Body of pancreas (tissue), 4 donors: Measurements from ENCODE around the gene KLRB1. TPM values are rescaled to one million over a fixed set of nuclear protein-coding genes. Genes with fewer than 3 reads are reported as not detected.

Experiments used
- ATAC-seq: fragments of 150-250 bp; one replicate; pipeline ENCODE4 v1.9.1; 2016
- DNase-seq, 4 donors: peaks; one replicate each; pipeline ENCODE4 v3.0.0-alpha.2; 2019
- H3K27ac ChIP-seq, 4 donors: fragments of 200-600 bp; sonication (generic); 1 replicate in 3 of 4; 2 replicates in 1 of 4; pipeline versions ENCODE4 v1.5.1 to v1.6.1; 2016 to 2019; ENCODE audit warnings: mild to moderate bottlenecking in 1 of 4, mixed read lengths in 1 of 4, moderate library complexity in 1 of 4
- H3K27me3 ChIP-seq, 2 donors: fragments of 200-600 bp; sonication (generic); one replicate each; pipeline ENCODE4 v1.6.0; 2016; ENCODE audit warnings: mild to moderate bottlenecking in 1 of 2
- H3K36me3 ChIP-seq, 2 donors: fragments of 200-600 bp; sonication (generic); replicated peaks in 1 of 2; 2 replicates each; pipeline ENCODE4 v1.5.1; 2016; ENCODE audit warnings: low read depth in 2 of 2; ENCODE audit not compliant: insufficient read depth in 1 of 2
- H3K4me1 ChIP-seq: fragments of 200-600 bp; sonication (generic); one replicate; pipeline ENCODE4 v1.6.0; 2016
- H3K4me3 ChIP-seq, 2 donors: fragments of 200-600 bp; sonication (generic); 1 replicate in 1 of 2; 2 replicates in 1 of 2; pipeline ENCODE4 v1.5.1; 2016 to 2019
- H3K9me3 ChIP-seq, 3 donors: fragments of 200-600 bp; sonication (generic); 1 replicate in 2 of 3; 2 replicates in 1 of 3; pipeline ENCODE4 v1.5.1; 2016
- POLR2A ChIP-seq, 3 donors: fragments of 450-650 bp; IDR thresholded peaks; one replicate each; pipeline ENCODE4 v1.6.1; 2016; ENCODE audit warnings: antibody characterized with exemption in 3 of 3, mild to moderate bottlenecking in 2 of 3
- WGBS, 2 donors: methylation state at CpG; one replicate each; pipeline ENCODE4 v1.1.5; 2017; 5-methylcytosine and 5-hydroxymethylcytosine counted together
- intact Hi-C: fragments of 100-400 bp; cut with DNase I; formaldehyde crosslinking; loops from one replicate; pipeline ENCODE4 v1.15.1; 2023
- total RNA-seq, 2 donors: library from RNA; depleted of rRNA; stranded (reverse); fragments of >200 nt; gene quantifications; one replicate each; pipeline ENCODE4 v1.1.0, GENCODE V29; 2016
- TF ChIP-seq, protein P1 (sequence below), 7 experiments: fragments of 450-650 bp in 4 of 7; fragments of 200-600 bp in 3 of 7; sonication (generic) in 3 of 7; IDR thresholded peaks; one replicate each; pipeline ENCODE4 v1.5.1; 2016 to 2019; ENCODE audit warnings: antibody characterized with exemption in 7 of 7

Gene KLRB1
- total RNA-seq, 2 donors from 2014 or later = 0.26 TPM; not detected in 1

DNA sequence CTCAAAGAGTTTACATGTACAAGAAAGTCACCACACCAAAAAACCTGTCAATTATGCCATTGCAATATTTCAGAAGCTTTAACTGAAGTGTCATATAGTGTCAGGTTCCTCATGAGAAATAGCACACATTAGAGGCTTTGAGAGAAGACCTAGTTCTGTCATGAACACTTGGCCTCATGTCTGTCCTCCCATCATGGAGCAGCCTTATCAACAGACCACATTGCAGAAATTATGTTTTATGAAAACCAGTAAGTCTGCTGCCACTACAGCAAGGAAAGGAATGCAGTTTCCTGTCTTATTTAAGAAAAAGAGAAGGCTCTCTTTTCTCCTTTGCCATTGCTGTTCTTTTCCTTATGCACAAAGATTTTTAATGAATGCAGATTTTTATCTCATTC is 35.5 kb upstream of the KLRB1 start:
- Histone ChIP-seq H3K27ac (no peak overlapping the region), H3K4me1 (no peaks in the 10 kb centered on the region), H3K27me3 (no peaks in the 10 kb centered on the region), H3K9me3 (no peaks in the 10 kb centered on the region), H3K36me3 (no peaks in the 10 kb centered on the region), H3K4me3 (no peak overlapping the region)
- DNase-seq = no peak
- TF ChIP-seq, protein P1, sequence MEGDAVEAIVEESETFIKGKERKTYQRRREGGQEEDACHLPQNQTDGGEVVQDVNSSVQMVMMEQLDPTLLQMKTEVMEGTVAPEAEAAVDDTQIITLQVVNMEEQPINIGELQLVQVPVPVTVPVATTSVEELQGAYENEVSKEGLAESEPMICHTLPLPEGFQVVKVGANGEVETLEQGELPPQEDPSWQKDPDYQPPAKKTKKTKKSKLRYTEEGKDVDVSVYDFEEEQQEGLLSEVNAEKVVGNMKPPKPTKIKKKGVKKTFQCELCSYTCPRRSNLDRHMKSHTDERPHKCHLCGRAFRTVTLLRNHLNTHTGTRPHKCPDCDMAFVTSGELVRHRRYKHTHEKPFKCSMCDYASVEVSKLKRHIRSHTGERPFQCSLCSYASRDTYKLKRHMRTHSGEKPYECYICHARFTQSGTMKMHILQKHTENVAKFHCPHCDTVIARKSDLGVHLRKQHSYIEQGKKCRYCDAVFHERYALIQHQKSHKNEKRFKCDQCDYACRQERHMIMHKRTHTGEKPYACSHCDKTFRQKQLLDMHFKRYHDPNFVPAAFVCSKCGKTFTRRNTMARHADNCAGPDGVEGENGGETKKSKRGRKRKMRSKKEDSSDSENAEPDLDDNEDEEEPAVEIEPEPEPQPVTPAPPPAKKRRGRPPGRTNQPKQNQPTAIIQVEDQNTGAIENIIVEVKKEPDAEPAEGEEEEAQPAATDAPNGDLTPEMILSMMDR (IDR thresholded peaks at IDR 0.05) = no peak
- TF ChIP-seq POLR2A (IDR thresholded peaks at IDR 0.05) = no peak
- ATAC-seq = no peak
- intact Hi-C loops = no loop called here

DNA sequence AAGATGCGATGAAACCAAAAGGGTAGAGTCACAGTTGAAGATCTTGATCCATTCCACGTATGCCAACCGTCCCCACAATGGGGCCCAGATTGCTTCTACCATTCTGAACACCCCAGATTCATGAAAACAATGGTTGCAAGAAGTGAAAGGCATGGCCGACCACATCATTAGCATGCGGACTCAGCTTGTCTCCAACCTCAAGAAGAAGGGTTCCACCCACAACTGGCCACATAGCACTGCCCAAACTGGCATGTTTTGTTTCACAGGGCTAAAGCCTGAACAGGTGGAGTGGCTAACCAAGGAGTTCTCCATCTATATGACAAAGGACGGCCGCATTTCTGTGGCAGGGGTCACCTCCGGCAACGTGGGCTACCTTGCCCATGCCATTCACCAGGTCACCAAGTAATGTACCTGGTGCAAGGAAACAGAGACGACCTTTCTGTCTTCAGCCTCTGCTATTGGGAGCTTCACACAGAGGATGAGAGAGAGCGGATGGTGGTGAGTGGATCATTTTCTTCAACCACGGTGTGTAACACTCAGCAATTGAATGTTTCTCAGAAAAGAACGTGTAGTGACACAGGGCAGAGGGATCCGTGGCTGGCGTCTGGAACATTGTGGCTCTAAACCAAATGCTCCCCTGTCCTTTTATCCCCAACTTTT is 35.0 kb upstream of the KLRB1 start:
- ATAC-seq (no peak), DNase-seq (no peak)
- 77 to 92% methylated on average over 13 to 15 of the region's 15 CpGs for WGBS, 2 donors
- Histone ChIP-seq H3K9me3 (no peaks in the 10 kb centered on the region), H3K27ac (no peak overlapping the region), H3K27me3 (no peaks in the 10 kb centered on the region), H3K4me3 (no peak overlapping the region), H3K36me3 (no peaks in the 10 kb centered on the region), H3K4me1 (no peaks in the 10 kb centered on the region)
- intact Hi-C loops = no loop called here
- TF ChIP-seq, protein P1 (IDR thresholded peaks at IDR 0.05) = no peak
- TF ChIP-seq POLR2A (IDR thresholded peaks at IDR 0.05) = no peak

DNA sequence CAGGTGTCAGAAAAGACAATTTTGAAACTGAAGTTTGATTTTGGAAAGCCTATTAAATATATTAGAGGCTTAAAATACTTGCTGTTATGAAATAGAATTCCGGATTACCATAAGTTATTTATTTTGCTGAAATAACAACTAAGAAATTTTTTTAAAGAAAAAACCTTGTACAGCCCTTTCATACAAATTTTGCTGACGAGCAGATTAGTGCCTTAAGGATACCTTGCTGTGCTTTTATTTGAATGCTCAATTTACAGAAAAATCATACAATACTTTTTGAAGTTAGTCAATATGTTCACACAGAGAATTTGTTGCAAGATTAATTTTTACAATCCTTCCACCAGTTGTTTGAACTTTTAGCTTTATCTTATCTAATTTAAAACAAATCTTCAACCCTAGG is 32.3 kb upstream of the KLRB1 start:
- 84 to 87% methylated on average over 2 of the region's 2 CpGs for WGBS, 2 donors
- no peaks in the 10 kb centered on the region for H3K36me3 ChIP-seq
- no peak overlapping the region for H3K27ac ChIP-seq
- H3K4me1 ChIP-seq = no peaks in the 10 kb centered on the region
- H3K9me3 ChIP-seq = no peaks in the 10 kb centered on the region
- intact Hi-C loops = no loop called here
- no peak for TF ChIP-seq POLR2A (IDR thresholded peaks at IDR 0.05)
- TF ChIP-seq, protein P1 (IDR thresholded peaks at IDR 0.05) = no peak
- H3K4me3 ChIP-seq = no peak overlapping the region
- DNase-seq = no peak
- no peaks in the 10 kb centered on the region for H3K27me3 ChIP-seq
- ATAC-seq = no peak

DNA sequence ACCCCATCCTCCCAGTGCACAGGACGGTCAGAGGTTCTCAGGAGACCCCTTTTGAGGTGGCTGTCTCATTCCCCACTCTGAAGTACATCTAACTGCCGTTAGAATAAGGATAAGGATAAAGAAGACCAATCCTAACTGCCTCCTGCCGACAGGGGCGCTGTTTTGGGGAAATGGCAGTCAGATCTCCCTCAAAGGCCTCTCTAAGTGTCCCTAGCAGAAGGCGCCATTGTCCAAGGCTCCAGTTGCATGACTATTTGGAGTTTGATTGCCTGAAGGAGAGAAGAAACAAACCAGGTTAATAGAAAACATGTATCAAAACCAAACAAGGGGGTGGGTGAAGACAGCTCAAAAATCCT is 29.1 kb upstream of the KLRB1 start:
- TF ChIP-seq, protein P1 (IDR thresholded peaks at IDR 0.05) = no peak
- no peak for TF ChIP-seq POLR2A (IDR thresholded peaks at IDR 0.05)
- Histone ChIP-seq H3K4me3 (no peak overlapping the region), H3K36me3 (no peaks in the 10 kb centered on the region), H3K27me3 (no peaks in the 10 kb centered on the region), H3K27ac (no peak overlapping the region), H3K4me1 (no peaks in the 10 kb centered on the region), H3K9me3 (no peaks in the 10 kb centered on the region)
- intact Hi-C loops = loop anchor here (10.0 kb wide), 1 partner anchor 68 kb away; no protein-coding TSS in a partner anchor
- ATAC-seq (no peak), DNase-seq (no peak)
- 78 to 90% methylated on average over 5 of the region's 5 CpGs for WGBS, 2 donors
